Esophagus (tissue), 2 donors: ENCODE results near the gene CEACAM1. TPM values are rescaled to one million over a fixed set of nuclear protein-coding genes. Genes with fewer than 3 reads are reported as not detected.
"Not testable (repeated sequence)": the region's sequence is repeated elsewhere in the genome, so short reads cannot be mapped to it uniquely, and the experiment has no call there.

Source experiments
- H3K27ac ChIP-seq, 2 donors: one replicate each; pipeline ENCODE4 v1.5.1; 2013; ENCODE audit warnings: low read depth in 2 of 2, mild to moderate bottlenecking in 2 of 2, inconsistent platforms in 1 of 2, low read length in 1 of 2, moderate library complexity in 1 of 2
- H3K27me3 ChIP-seq, 2 donors: one replicate each; pipeline ENCODE4 v1.6.1; 2013; ENCODE audit warnings: low read length in 2 of 2, control low read depth in 1 of 2, mild to moderate bottlenecking in 1 of 2; ENCODE audit not compliant: insufficient read depth in 2 of 2, control insufficient read depth in 1 of 2
- H3K36me3 ChIP-seq, 2 donors: one replicate each; pipeline ENCODE4 v1.6.1; 2013; ENCODE audit warnings: low read length in 1 of 2; ENCODE audit not compliant: control insufficient read depth in 2 of 2, insufficient read depth in 2 of 2
- H3K4me1 ChIP-seq, 2 donors: one replicate each; pipeline ENCODE4 v1.6.1; 2013; ENCODE audit warnings: low read length in 1 of 2; ENCODE audit not compliant: control insufficient read depth in 2 of 2, insufficient read depth in 2 of 2
- H3K4me3 ChIP-seq, 2 donors: one replicate each; pipeline ENCODE4 v1.5.1; 2013; ENCODE audit warnings: low read length in 2 of 2, mild to moderate bottlenecking in 2 of 2, low read depth in 1 of 2, moderate library complexity in 1 of 2
- H3K9me3 ChIP-seq, 2 donors: one replicate each; pipeline ENCODE4 v1.6.1; 2013; ENCODE audit warnings: mild to moderate bottlenecking in 2 of 2, low read depth in 1 of 2, low read length in 1 of 2, moderate library complexity in 1 of 2; ENCODE audit not compliant: control insufficient read depth in 2 of 2, insufficient read depth in 1 of 2
- WGBS, 2 donors: extraction: QIAGEN DNeasy Blood & Tissue Kit; methylation state at CpG; one replicate each; pipeline ENCODE4 v1.1.7; 2013; 5-methylcytosine and 5-hydroxymethylcytosine counted together
- polyA plus RNA-seq, 2 donors: library from polyadenylated mRNA; stranded (reverse); fragments of 200-250 nt; gene quantifications; one replicate each; pipeline ENCODE4 v1.2.3, GENCODE V29; 2013
- donor health status: healthy with polysubstance abuse.
- donor health status: Bipolar disorder and iron deficiency.

Gene CEACAM1
- polyA plus RNA-seq, 2 donors, result 38.8 to 68.9 TPM

DNA sequence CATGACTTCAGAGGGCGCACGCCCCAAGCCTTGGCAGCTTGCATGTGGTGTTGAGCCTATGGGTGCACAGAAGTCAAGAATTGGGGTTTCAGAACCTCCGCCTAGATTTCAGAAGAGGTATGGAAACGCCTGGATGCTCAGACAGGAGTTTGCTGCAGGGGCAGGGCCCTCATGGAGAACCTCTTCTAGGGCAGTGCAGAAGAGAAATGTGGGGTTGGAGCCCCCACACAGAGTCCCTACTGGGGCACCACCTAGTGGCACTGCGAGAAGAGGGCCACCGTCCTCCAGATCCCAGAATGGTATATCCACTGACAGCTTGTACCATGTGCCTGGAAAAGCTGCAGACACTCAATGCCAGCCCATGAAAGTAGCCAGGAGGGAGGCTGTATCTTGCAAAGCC lies 22.2 kb upstream of the CEACAM1 start:
- not testable (repeated sequence) for H3K9me3 ChIP-seq

DNA sequence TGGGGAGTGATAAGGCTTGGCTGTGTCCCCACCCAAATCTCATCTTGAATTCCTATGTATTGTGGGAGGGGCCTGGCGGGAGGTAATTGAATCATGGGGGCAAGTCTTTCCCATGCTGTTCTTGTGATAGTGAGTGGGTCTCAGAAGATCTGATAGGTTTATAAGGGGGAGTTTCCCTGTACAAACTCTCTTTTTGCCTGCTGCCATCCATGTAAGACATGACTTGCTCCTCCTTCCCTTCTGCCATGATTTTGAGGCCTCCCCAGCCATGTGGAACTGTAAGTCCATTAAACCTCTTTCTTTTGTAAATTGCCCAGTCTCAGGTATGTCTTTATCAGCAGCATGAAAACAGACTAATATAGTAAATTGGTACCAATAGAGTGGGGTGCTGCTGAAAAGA lies 20.8 kb upstream of the CEACAM1 start:
- 88 to 100% methylated on average over 1 of the region's 1 CpG for WGBS, 2 donors
- not testable (repeated sequence) for H3K27me3 ChIP-seq, H3K4me1 ChIP-seq, H3K9me3 ChIP-seq, H3K27ac ChIP-seq, H3K36me3 ChIP-seq, H3K4me3 ChIP-seq

More for the DNA sequence above, 22.2 kb upstream of the CEACAM1 start:
- not testable (repeated sequence) for H3K27ac ChIP-seq, H3K4me1 ChIP-seq, H3K27me3 ChIP-seq, H3K4me3 ChIP-seq, H3K36me3 ChIP-seq
- 89 to 91% methylated on average over 6 of the region's 6 CpGs for WGBS, 2 donors

DNA sequence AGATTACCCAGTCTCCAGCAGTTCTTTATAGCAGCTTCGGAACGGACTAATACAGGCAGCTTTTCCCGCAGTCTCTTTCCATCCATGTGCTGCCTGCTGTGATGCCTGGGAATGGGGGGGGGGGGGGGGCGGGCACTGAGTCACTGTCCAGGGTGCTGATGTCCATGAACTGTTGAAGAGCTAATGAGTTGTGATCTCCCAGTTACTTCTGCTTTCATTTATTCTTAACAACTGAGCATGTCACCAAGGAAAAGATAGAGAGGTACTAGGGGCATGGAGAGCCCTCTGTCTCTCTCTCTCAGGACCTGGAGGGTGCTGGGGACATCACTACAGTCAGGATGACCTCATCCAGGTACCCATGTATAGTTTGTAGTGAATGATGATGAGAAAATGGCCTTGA lies 20.3 kb upstream of the CEACAM1 start:
- no peak overlapping the region for H3K4me3 ChIP-seq
- no peaks in the 10 kb centered on the region for H3K36me3 ChIP-seq
- H3K9me3 ChIP-seq, result peaks cover 2 to 5% of the 10 kb centered on the region in 2 donors
- no peaks in the 10 kb centered on the region for H3K4me1 ChIP-seq
- H3K27ac ChIP-seq, result no peak overlapping the region
- no peaks in the 10 kb centered on the region for H3K27me3 ChIP-seq
- whole genome bisulfite sequencing, 2 donors, result 62 to 65% methylated on average over 4 of the region's 4 CpGs

DNA sequence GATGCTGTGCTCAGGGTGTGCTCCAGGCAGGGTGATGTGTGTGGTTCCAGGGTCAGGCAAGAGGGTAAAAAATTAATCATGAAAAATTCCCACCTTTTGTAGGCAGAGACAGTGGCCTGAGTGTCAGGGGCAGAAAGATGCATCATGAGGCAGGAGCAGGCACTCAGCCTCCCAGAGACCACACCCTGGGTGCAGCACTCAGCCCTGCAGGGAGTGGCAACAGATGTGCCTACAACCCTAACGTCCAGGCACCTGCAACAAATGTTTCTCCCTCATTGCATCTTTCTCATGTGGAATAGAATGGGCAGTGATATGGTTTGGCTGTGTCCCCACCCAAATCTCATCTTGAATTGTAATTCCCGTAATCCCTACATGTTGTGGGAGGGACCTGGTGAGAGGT lies 19.6 kb upstream of the CEACAM1 start:
- H3K36me3 ChIP-seq, result no peaks in the 10 kb centered on the region
- H3K9me3 ChIP-seq, result peaks cover 2 to 5% of the 10 kb centered on the region in 2 donors
- no peak overlapping the region for H3K4me3 ChIP-seq
- H3K27me3 ChIP-seq, result no peaks in the 10 kb centered on the region
- no peak overlapping the region for H3K27ac ChIP-seq
- H3K4me1 ChIP-seq, result no peaks in the 10 kb centered on the region
- WGBS, 2 donors, result 52 to 53% methylated on average over 2 of the region's 2 CpGs

DNA sequence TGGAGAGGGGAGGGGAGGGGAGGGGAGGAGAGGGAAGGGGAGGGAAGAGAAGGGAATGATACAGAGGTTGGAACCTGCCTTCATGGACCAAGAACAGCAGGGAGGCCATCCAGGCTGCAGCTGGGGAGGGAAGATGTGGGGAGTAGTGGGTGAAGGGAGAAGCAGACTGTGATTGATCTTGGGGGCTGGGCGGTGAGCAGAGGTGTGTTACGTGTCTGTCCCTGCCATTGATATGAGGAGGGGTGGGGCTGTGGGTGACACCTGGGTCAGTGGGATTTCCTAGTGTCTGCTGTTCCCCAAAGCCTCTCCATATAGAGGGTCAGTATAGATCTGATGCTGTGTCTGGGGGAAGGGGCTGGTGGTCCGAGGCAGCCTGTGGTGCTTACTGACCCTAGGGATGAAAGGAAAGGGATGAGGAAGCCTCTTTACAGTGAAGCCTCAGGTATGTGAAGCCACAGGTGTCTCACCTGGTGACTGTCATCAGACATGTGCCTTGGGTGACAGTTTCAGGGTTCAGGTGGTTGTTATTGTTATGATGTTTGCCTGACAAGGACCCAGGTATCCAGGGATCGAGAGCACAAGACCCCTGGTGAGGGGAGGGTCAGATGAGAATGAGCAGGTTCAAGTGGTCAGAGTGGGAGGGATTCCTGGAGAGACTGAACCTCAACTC lies 18.7 kb upstream of the CEACAM1 start:
- no peak overlapping the region for H3K4me3 ChIP-seq
- H3K9me3 ChIP-seq, result peaks cover 2 to 5% of the 10 kb centered on the region in 2 donors
- H3K27me3 ChIP-seq, result no peaks in the 10 kb centered on the region
- H3K4me1 ChIP-seq, result no peaks in the 10 kb centered on the region
- 78 to 80% methylated on average over 4 of the region's 4 CpGs for WGBS, 2 donors
- no peak overlapping the region for H3K27ac ChIP-seq
- H3K36me3 ChIP-seq, result no peaks in the 10 kb centered on the region

DNA sequence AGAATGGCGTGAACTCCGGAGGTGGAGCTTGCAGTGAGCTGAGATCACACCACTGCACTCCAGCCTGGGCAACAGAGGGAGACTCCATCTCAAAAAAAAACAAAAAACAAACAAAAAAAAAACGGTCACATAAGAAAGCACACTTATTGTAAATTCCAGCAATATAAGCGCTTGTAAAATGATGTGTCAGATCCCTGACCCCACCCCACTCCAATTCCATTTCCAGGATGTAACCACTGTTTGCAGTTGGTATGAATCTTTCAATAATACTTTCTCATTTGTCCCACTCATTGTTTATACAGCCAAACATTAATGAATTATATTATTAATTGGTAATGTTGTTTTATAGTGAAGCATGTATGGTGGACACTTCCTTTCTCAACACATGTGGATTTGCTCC lies 15.9 kb upstream of the CEACAM1 start:
- Histone ChIP-seq H3K27ac (no peak overlapping the region), H3K27me3 (no peaks in the 10 kb centered on the region), H3K36me3 (no peaks in the 10 kb centered on the region), H3K4me1 (no peaks in the 10 kb centered on the region), H3K4me3 (no peak overlapping the region), H3K9me3 (no peaks in the 10 kb centered on the region)
- 77 to 84% methylated on average over 4 of the region's 4 CpGs for WGBS, 2 donors

DNA sequence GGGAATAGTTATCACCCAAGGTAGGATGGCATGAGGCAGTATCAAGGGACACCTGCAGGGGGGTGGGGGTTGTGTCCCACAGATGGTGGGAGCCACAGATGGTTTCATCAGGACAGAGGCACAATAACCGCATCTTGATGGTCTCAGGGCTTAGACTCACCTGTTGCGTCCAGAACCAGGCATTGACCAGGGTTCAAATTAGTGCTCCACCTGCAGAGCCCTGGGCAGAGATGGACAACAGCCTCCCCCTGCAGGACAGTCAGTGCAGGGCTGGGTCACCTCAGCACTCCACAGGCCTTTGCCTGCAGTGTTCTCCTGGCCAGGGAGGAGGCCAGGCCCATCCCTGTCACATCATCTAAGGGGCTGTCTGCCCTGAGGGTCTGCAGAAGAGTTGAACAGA lies 14.5 kb upstream of the CEACAM1 start:
- H3K36me3 ChIP-seq, result no peaks in the 10 kb centered on the region
- H3K27ac ChIP-seq, result no peak overlapping the region
- no peaks in the 10 kb centered on the region for H3K4me1 ChIP-seq
- 98 to 100% methylated on average over 2 of the region's 2 CpGs for WGBS, 2 donors
- H3K4me3 ChIP-seq, result no peak overlapping the region
- no peaks in the 10 kb centered on the region for H3K9me3 ChIP-seq
- no peaks in the 10 kb centered on the region for H3K27me3 ChIP-seq

DNA sequence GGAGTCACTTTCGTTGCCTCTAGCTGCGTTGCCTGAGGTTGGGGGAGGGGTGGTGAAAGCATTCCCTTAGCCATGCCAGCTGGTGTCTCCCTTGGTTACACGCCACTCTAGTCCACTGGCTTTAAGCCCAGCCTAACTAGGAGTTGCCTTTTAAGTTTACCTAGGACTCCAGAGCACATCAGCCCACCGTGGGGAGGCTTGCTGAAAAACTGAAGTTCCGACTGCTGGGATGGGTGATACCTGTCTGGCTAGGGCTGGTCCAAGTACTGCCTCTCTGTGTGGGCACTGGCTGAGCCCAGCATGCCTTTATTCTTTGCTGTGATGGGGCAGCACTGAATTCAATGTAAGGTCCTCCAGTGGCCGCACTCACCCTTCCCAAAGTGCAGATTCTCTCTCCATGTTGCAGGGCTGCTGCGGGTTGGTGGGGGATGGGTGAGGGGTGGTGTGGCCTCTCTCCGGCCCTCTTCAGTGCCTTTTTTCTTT lies 11.8 kb upstream of the CEACAM1 start:
- Histone ChIP-seq H3K4me1 (no peaks in the 10 kb centered on the region), H3K36me3 (no peaks in the 10 kb centered on the region), H3K27ac (no peak overlapping the region), H3K4me3 (no peak overlapping the region), H3K9me3 (no peaks in the 10 kb centered on the region), H3K27me3 (no peaks in the 10 kb centered on the region)
- WGBS, 2 donors, result 62 to 71% methylated on average over 8 of the region's 8 CpGs

DNA sequence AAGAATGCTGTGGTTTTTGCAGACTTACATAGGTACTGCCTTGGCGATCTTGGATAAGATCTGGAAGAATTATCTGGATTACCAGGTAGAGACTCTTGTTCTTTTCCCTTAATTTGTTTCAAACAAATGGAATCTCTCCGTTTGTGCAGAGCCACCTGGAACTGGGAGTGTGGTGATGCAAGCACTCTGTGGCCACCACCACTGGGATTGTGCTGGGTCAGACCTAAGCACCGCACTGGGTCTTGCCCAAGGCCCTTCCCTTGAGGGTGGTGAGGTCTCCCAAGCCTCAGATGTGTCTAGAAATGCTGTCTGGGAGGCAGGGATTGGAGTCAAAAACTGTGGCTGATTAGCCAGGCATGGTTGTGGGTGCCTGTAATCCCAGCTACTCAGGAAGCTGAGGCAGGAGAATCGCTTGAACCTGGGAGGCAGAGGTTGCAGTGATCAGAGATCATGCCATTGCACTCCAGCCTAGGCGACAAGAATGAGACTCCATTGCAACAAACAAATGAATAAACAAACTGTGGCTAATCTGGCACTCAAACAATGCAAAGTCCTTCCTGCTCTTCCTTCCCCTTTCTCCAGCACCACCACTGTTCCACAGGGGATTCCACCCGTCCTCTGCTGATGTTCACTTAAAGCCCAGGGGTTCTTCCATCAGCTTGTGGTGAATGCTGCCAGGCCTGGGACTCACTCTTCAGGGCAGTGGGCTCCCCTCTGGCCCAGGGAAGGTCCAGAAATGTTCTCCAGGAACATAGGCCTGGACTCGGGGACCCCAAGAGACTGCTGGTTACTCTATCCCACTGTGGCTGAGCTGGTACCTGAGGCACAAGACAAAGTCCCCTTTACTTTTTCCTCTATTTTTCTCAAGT lies 10.8 kb upstream of the CEACAM1 start:
- WGBS, 2 donors, result 77 to 81% methylated on average over 7 of the region's 7 CpGs
- no peaks in the 10 kb centered on the region for H3K9me3 ChIP-seq
- H3K36me3 ChIP-seq, result no peaks in the 10 kb centered on the region
- no peak overlapping the region for H3K27ac ChIP-seq
- no peak overlapping the region for H3K4me3 ChIP-seq
- no peaks in the 10 kb centered on the region for H3K4me1 ChIP-seq
- no peaks in the 10 kb centered on the region for H3K27me3 ChIP-seq
